ENCODE measurements around the gene PCK2. TPM values are rescaled to one million over a fixed set of nuclear protein-coding genes. Genes with fewer than 3 reads are reported as not detected.

The PCK2 gene
- total and polyA plus RNA-seq, 2 donors (not counting 3 experiments of a cell fraction or from before 2014, with no cell fraction given), result 23.5 to 24.5 TPM

GRCh38 chr14:24076302-24076601, 17.9 kb upstream of the PCK2 start:
- CTCF ChIA-PET, result interaction anchor here (1.0 kb wide), 1 partner anchor 18 kb away, joined by 3 read pairs; no protein-coding TSS in a partner anchor

DNA sequence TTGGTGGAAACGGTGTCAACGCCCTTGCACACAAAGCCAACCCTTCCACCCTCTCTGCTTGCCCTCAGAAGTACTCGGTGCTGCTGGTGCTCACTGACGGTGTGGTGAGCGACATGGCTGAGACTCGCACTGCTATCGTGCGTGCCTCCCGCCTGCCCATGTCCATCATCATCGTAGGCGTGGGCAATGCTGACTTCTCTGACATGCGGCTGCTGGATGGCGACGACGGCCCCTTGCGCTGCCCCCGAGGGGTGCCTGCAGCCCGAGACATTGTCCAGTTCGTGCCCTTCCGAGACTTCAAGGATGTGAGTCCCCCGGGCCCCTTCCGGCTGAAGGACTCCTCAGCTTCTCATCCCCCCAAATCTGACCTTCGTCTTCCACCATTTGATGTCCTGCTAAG, 17.0 kb upstream of the PCK2 start:
- intact Hi-C loops (cut with micrococcal nuclease), result no loop called here
- Histone ChIP-seq H3K79me2 (ENCODE audit: control insufficient read depth, insufficient read depth, low read length) (no peaks in the 10 kb centered on the region), H3K36me3 (ENCODE audit: control insufficient read depth in 2 of 2, extremely low read depth in 1 of 2, insufficient read depth in 2 of 2, low read length in 2 of 2) (no peaks in the 10 kb centered on the region), H3K4me2 (ENCODE audit: insufficient read depth, low read length) (no peak overlapping the region), H3K27ac (ENCODE audit: insufficient read depth, low read depth, low read length) (no peak overlapping the region), H3K9me1 (replicated peaks; ENCODE audit: control insufficient read depth, extremely low read depth, insufficient read depth, low read length) (no peaks in the 10 kb centered on the region), H3K9me3 (replicated peaks; ENCODE audit: control insufficient read depth, insufficient read depth, low read length) (no peaks in the 10 kb centered on the region), H4K20me1 (replicated peaks; ENCODE audit: control insufficient read depth, extremely low read depth, insufficient read depth, low read length) (no peaks in the 10 kb centered on the region), H3K4me1 (ENCODE audit: control insufficient read depth, extremely low read depth, insufficient read depth, low read length) (no peaks in the 10 kb centered on the region), H2AFZ (ENCODE audit: low read depth, low read length) (no peak overlapping the region), H3K9ac (replicated peaks; ENCODE audit: extremely low read depth, insufficient read depth, low read length) (no peak overlapping the region), H3K4me3 (replicated peaks in 1 of 3; ENCODE audit: insufficient read depth in 1 of 3, low read depth in 1 of 3, low read length in 3 of 3) (no peak overlapping the region), H3K27me3 (ENCODE audit: control insufficient read depth in 2 of 2, insufficient read depth in 2 of 2, low read length in 2 of 2) (peaks cover 19 to 23% of the 10 kb centered on the region in 2 experiments)
- DNase-seq (ENCODE audit: low read depth, low spot score) (no peak), FAIRE-seq (no peak)
- no peak for TF ChIP-seq JUN (IDR thresholded peaks at IDR 0.05; ENCODE audit: borderline replicate concordance, insufficient read depth, insufficient read length, low read depth)
- TF ChIP-seq GATA2 (IDR thresholded peaks at IDR 0.05; ENCODE audit: insufficient read depth, insufficient read length, low read depth, low read length), result no peak
- TF ChIP-seq EZH2 (IDR thresholded peaks at IDR 0.05; ENCODE audit: borderline replicate concordance, low read depth, low read length, severe bottlenecking), result no peak
- no peak for TF ChIP-seq POLR2A (IDR thresholded peaks at IDR 0.05; ENCODE audit: low read depth, low read length)
- TF ChIP-seq FOS (IDR thresholded peaks at IDR 0.05; ENCODE audit: borderline replicate concordance, insufficient read depth, low read length), result no peak
- TF ChIP-seq POLR2AphosphoS5 (IDR thresholded peaks at IDR 0.05; ENCODE audit: insufficient read depth, low read depth, low read length), result no peak
- TF ChIP-seq, protein P1, sequence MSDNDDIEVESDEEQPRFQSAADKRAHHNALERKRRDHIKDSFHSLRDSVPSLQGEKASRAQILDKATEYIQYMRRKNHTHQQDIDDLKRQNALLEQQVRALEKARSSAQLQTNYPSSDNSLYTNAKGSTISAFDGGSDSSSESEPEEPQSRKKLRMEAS (IDR thresholded peaks at IDR 0.05; ENCODE audit: insufficient read depth, insufficient read length), result no peak
- TF ChIP-seq MYC (IDR thresholded peaks at IDR 0.05; ENCODE audit: low read depth, low read length), result no peak
- TF ChIP-seq CTCF (IDR thresholded peaks at IDR 0.05; ENCODE audit: extremely low read depth in 1 of 2, insufficient read depth in 1 of 2, low read depth in 1 of 2, low read length in 2 of 2), result no peak
- dilution Hi-C loops (cut with MboI; ENCODE audit: extremely low pct_ligation_motif_present, low sequenced_read_pairs), result no loop called here
- BruUV-seq (replicated peaks), result no TSS peak
- ChIA-PET POLR2A (no interaction called here), CTCF (no interaction called here)

More at GRCh38 chr14:24076302-24076601, 17.9 kb upstream of the PCK2 start:
- BruUV-seq (replicated peaks), result no TSS peak
- Histone ChIP-seq H3K79me2 (ENCODE audit: control insufficient read depth, insufficient read depth, low read length) (no peaks in the 10 kb centered on the region), H3K4me3 (replicated peaks in 1 of 3; ENCODE audit: insufficient read depth in 1 of 3, low read depth in 1 of 3, low read length in 3 of 3) (no peak overlapping the region), H3K27ac (ENCODE audit: insufficient read depth, low read depth, low read length) (no peak overlapping the region), H2AFZ (ENCODE audit: low read depth, low read length) (no peak overlapping the region), H3K9ac (replicated peaks; ENCODE audit: extremely low read depth, insufficient read depth, low read length) (no peak overlapping the region), H4K20me1 (replicated peaks; ENCODE audit: control insufficient read depth, extremely low read depth, insufficient read depth, low read length) (no peaks in the 10 kb centered on the region), H3K9me3 (replicated peaks; ENCODE audit: control insufficient read depth, insufficient read depth, low read length) (no peaks in the 10 kb centered on the region), H3K36me3 (ENCODE audit: control insufficient read depth in 2 of 2, extremely low read depth in 1 of 2, insufficient read depth in 2 of 2, low read length in 2 of 2) (no peaks in the 10 kb centered on the region), H3K27me3 (ENCODE audit: control insufficient read depth in 2 of 2, insufficient read depth in 2 of 2, low read length in 2 of 2) (peaks cover 14% of the 10 kb centered on the region in 2 experiments), H3K4me2 (ENCODE audit: insufficient read depth, low read length) (no peak overlapping the region), H3K9me1 (replicated peaks; ENCODE audit: control insufficient read depth, extremely low read depth, insufficient read depth, low read length) (no peaks in the 10 kb centered on the region), H3K4me1 (ENCODE audit: control insufficient read depth, extremely low read depth, insufficient read depth, low read length) (no peaks in the 10 kb centered on the region)
- TF ChIP-seq POLR2A (IDR thresholded peaks at IDR 0.05; ENCODE audit: low read depth, low read length) (no peak), POLR2AphosphoS5 (IDR thresholded peaks at IDR 0.05; ENCODE audit: insufficient read depth, low read depth, low read length) (no peak), FOS (IDR thresholded peaks at IDR 0.05; ENCODE audit: borderline replicate concordance, insufficient read depth, low read length) (no peak), EZH2 (IDR thresholded peaks at IDR 0.05; ENCODE audit: borderline replicate concordance, low read depth, low read length, severe bottlenecking) (no peak), JUN (IDR thresholded peaks at IDR 0.05; ENCODE audit: borderline replicate concordance, insufficient read depth, insufficient read length, low read depth) (no peak), GATA2 (IDR thresholded peaks at IDR 0.05; ENCODE audit: insufficient read depth, insufficient read length, low read depth, low read length) (no peak), MYC (IDR thresholded peaks at IDR 0.05; ENCODE audit: low read depth, low read length) (no peak)
- intact Hi-C loops (cut with micrococcal nuclease), result no loop called here
- POLR2A ChIA-PET, result no interaction called here
- dilution Hi-C loops (cut with MboI; ENCODE audit: extremely low pct_ligation_motif_present, low sequenced_read_pairs), result no loop called here
- FAIRE-seq (no peak), DNase-seq (ENCODE audit: low read depth, low spot score) (no peak)
